Sigmoid colon (tissue), 7 donors: ENCODE results near the gene KLHL3. TPM values are rescaled to one million over a fixed set of nuclear protein-coding genes. Genes with fewer than 3 reads are reported as not detected.
"Not testable (repeated sequence)": the region's sequence is repeated elsewhere in the genome, so short reads cannot be mapped to it uniquely, and the experiment has no call there.

ENCODE experiments used
- DNase-seq: peaks from one replicate; pipeline ENCODE4 v3.0.0-alpha.2; 2019
- H3K27ac ChIP-seq, 4 donors: fragments of 200-600 bp; sonication (generic); one replicate each; pipeline ENCODE4 v1.5.1; 2016 to 2019; ENCODE audit warnings: mild to moderate bottlenecking in 1 of 4
- H3K27me3 ChIP-seq, 3 donors: fragments of 200-600 bp; sonication (generic); one replicate each; pipeline ENCODE4 v1.5.1; 2019; ENCODE audit warnings: mild to moderate bottlenecking in 1 of 3
- H3K36me3 ChIP-seq, 4 donors: fragments of 200-600 bp; sonication (generic); one replicate each; pipeline ENCODE4 v1.5.1; 2016 to 2019
- H3K4me1 ChIP-seq, 4 donors: fragments of 200-600 bp; sonication (generic); one replicate each; pipeline ENCODE4 v1.5.1; 2017 to 2019
- H3K4me3 ChIP-seq, 4 donors: fragments of 200-600 bp; sonication (generic); one replicate each; pipeline ENCODE4 v1.5.1; 2017 to 2019; ENCODE audit warnings: mild to moderate bottlenecking in 2 of 4, moderate library complexity in 1 of 4
- H3K9me3 ChIP-seq, 4 donors: fragments of 200-600 bp in 3 of 4; sonication (generic) in 3 of 4; one replicate each; pipeline versions ENCODE4 v1.5.1 to v1.6.1; 2013 to 2019
- CTCF ChIP-seq, 4 experiments: fragments of 450-650 bp in 3 of 4; fragments of 200-600 bp in 1 of 4; IDR thresholded peaks; one replicate each; pipeline ENCODE4 v1.5.1; 2016 to 2019; ENCODE audit warnings: antibody characterized with exemption in 4 of 4, mild to moderate bottlenecking in 3 of 4, moderate library complexity in 2 of 4
- EP300 ChIP-seq, 4 donors: sonication (generic); formaldehyde crosslinking; IDR thresholded peaks; one replicate each; pipeline ENCODE4 v1.6.1; 2017; ENCODE audit warnings: antibody characterized with exemption in 4 of 4
- POLR2A ChIP-seq, 2 donors: fragments of 450-650 bp; IDR thresholded peaks; one replicate each; pipeline ENCODE4 v1.6.1; 2016; ENCODE audit warnings: antibody characterized with exemption in 2 of 2, mild to moderate bottlenecking in 2 of 2, moderate library complexity in 2 of 2
- POLR2AphosphoS5 ChIP-seq, 4 donors: sonication (generic); formaldehyde crosslinking; IDR thresholded peaks; one replicate each; pipeline ENCODE4 v1.6.1; 2017; ENCODE audit warnings: antibody characterized with exemption in 4 of 4
- WGBS, 2 donors: extraction: QIAGEN DNeasy Blood & Tissue Kit; methylation state at CpG; one replicate each; pipeline ENCODE4 v1.1.7; 2013; 5-methylcytosine and 5-hydroxymethylcytosine counted together
- intact Hi-C: fragments of 100-400 bp; cut with DNase I; formaldehyde crosslinking; loops from one replicate; pipeline ENCODE4 v1.15.1; 2023
- polyA plus RNA-seq, 3 donors: library from polyadenylated mRNA; stranded (reverse); fragments of 200-250 nt; gene quantifications; one replicate each; pipeline ENCODE4 v1.2.3, GENCODE V29; 2013
- total RNA-seq, 4 donors: library from RNA; depleted of rRNA; stranded (reverse); fragments of >200 nt; gene quantifications; one replicate each; pipeline ENCODE4 v1.1.0, GENCODE V29; 2016
- donor health status: healthy with polysubstance abuse.
- donor health status: Bipolar disorder and iron deficiency.
- donor health status: healthy.

KLHL3 gene
- total and polyA plus RNA-seq, 7 donors: 0.23 to 5.5 (median 3.5) TPM; not detected in 1

- Histone ChIP-seq H3K4me3 (no peak overlapping the region), H3K4me1 (peaks cover 0 to 9% (median 0%) of the 10 kb centered on the region in 4 donors), H3K27ac (no peak overlapping the region), H3K9me3 (no peaks in the 10 kb centered on the region), H3K27me3 (no peaks in the 10 kb centered on the region), H3K36me3 (no peaks in the 10 kb centered on the region)
- intact Hi-C loops: no loop called here
- TF ChIP-seq EP300 (IDR thresholded peaks at IDR 0.05) (no peak), CTCF (IDR thresholded peaks at IDR 0.05) (no peak), POLR2AphosphoS5 (IDR thresholded peaks at IDR 0.05) (no peak), POLR2A (IDR thresholded peaks at IDR 0.05) (no peak)
- no peak for DNase-seq
- WGBS, 2 donors: 78 to 85% methylated on average over 3 of the region's 3 CpGs
These were observed 86.5 kb downstream of the KLHL3 start for GRCh38 chr5:137649228-137649935.

GRCh38 chr5:137648361-137648760, 87.5 kb downstream of the KLHL3 start:
- H3K27ac ChIP-seq: no peak overlapping the region

GRCh38 chr5:137647401-137647800, 88.5 kb downstream of the KLHL3 start:
- no peak for DNase-seq
- no peaks in the 10 kb centered on the region for H3K27me3 ChIP-seq
- WGBS, 2 donors: 96% methylated on average over 11 of the region's 11 CpGs

More at GRCh38 chr5:137648361-137648760, 87.5 kb downstream of the KLHL3 start:
- intact Hi-C loops: no loop called here
- Histone ChIP-seq H3K36me3 (no peaks in the 10 kb centered on the region), H3K9me3 (no peaks in the 10 kb centered on the region), H3K4me1 (peaks cover 0 to 9% (median 0%) of the 10 kb centered on the region in 4 donors), H3K27me3 (no peaks in the 10 kb centered on the region), H3K4me3 (no peak overlapping the region)
- no peak for DNase-seq
- WGBS, 2 donors: 91 to 93% methylated on average over 5 of the region's 5 CpGs
- TF ChIP-seq POLR2A (IDR thresholded peaks at IDR 0.05) (no peak), CTCF (IDR thresholded peaks at IDR 0.05) (no peak), POLR2AphosphoS5 (IDR thresholded peaks at IDR 0.05) (no peak), EP300 (IDR thresholded peaks at IDR 0.05) (no peak)

GRCh38 chr5:137646761-137647160, 89.1 kb downstream of the KLHL3 start:
- Histone ChIP-seq H3K9me3 (no peaks in the 10 kb centered on the region), H3K4me1 (peaks cover 0 to 9% (median 0%) of the 10 kb centered on the region in 4 donors)

More at GRCh38 chr5:137647401-137647800, 88.5 kb downstream of the KLHL3 start:
- TF ChIP-seq CTCF (IDR thresholded peaks at IDR 0.05) (no peak), POLR2AphosphoS5 (IDR thresholded peaks at IDR 0.05) (no peak), POLR2A (IDR thresholded peaks at IDR 0.05) (no peak), EP300 (IDR thresholded peaks at IDR 0.05) (no peak)
- Histone ChIP-seq H3K27ac (no peak overlapping the region), H3K9me3 (no peaks in the 10 kb centered on the region), H3K4me1 (peaks cover 0 to 9% (median 0%) of the 10 kb centered on the region in 4 donors), H3K4me3 (no peak overlapping the region), H3K36me3 (no peaks in the 10 kb centered on the region)
- intact Hi-C loops: no loop called here

GRCh38 chr5:137643081-137643480, 92.8 kb downstream of the KLHL3 start:
- DNase-seq, H3K27me3 ChIP-seq, H3K4me3 ChIP-seq, H3K27ac ChIP-seq, intact Hi-C loops, H3K9me3 ChIP-seq, H3K4me1 ChIP-seq, H3K36me3 ChIP-seq: not testable (repeated sequence)
- WGBS, 2 donors: 91 to 97% methylated on average over 2 of the region's 2 CpGs

More at GRCh38 chr5:137646761-137647160, 89.1 kb downstream of the KLHL3 start:
- no peak overlapping the region for H3K27ac ChIP-seq
- WGBS, 2 donors: 87 to 95% methylated on average over 2 of the region's 2 CpGs
- intact Hi-C loops: no loop called here
- TF ChIP-seq POLR2A (IDR thresholded peaks at IDR 0.05) (no peak), CTCF (IDR thresholded peaks at IDR 0.05) (no peak), EP300 (IDR thresholded peaks at IDR 0.05) (no peak)
- H3K27me3 ChIP-seq: no peaks in the 10 kb centered on the region
- no peaks in the 10 kb centered on the region for H3K36me3 ChIP-seq
- no peak overlapping the region for H3K4me3 ChIP-seq
- DNase-seq: no peak
